Heart left ventricle (tissue), 13 donors: ENCODE data around the gene FOXF2.

Experiments used
- CTCF ChIP-seq, 12 donors: fragments of 200-600 bp; sonication (generic) in 4 of 12; IDR thresholded peaks; one replicate each; pipeline versions ENCODE4 v1.5.0 to v1.8.0; 2018 to 2022; ENCODE audit warnings: antibody characterized with exemption in 12 of 12, mild to moderate bottlenecking in 5 of 12
- POLR2A ChIP-seq, 2 donors: fragments of 450-650 bp; IDR thresholded peaks; one replicate each; pipeline ENCODE4 v1.6.1; 2017; ENCODE audit warnings: antibody characterized with exemption in 2 of 2, mild to moderate bottlenecking in 2 of 2, moderate library complexity in 2 of 2
- donor health status: ischemic (EF 13 %, LVEDD 7.1; RV severe dilation, severe dysfunction).
- donor health status: DM: no; HTN: yes; CAD: no.
- donor health status: DM: no; HTN: no; CAD: no.
- donor health status: ischemic (EF 25% LVEDD 6.9; RV normal size, moderate dysfunction).
- donor health status: ischemic (EF 25% LVEDD 5.7; RV mildly dilated, moderate dysfunction).
- donor health status: ischemic (EF 35%, LVEDD 5.7; RV mildly dilated, moderate dysfunction).
- donor health status: nonischemic (EF 11% LVEDD 7.7; RV severe dilation, severe dysfunction).
- donor health status: DM: yes; HTN: yes; CAD: no.
- donor health status: PGD.
- donor health status: ischemic (EF 29% LVEDD 5.4; RV normal size, mild dysfunction).
- donor health status: nonischemic (EF 23%, LVEDD 6.1; RV moderate dilation, normal function).

DNA sequence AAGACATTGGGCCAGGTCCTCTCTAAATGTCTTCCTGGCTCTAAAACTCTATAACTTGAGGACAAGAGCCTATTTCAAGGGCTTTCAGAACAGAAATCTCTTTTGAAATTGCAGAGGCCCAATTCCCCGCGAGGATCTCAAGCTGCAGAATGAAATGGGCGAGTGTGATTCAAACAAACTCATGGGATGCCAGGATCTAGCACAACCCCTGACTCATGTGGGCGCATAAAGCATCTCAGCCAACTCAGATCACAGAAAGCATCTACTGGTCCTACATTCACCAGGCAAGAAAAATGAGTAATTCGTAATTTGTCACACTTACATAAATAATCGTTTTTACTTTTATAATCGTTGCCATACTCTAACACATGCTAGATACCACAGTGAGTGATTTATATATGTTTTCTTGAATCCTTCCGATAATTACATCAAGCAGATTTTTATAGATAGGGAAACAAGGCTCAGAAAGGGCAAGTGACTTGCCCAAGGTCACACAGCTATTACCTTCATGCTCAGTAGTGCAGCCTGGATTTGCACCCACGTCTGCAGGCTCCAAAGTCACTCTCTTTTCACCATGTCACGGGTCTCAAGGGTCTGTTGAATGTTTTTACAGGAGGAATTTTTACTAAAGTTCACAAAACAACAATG lies 26.2 kb downstream of the FOXF2 start:
- TF ChIP-seq POLR2A (IDR thresholded peaks at IDR 0.05) (no peak), CTCF (IDR thresholded peaks at IDR 0.05) (no peak)
